Cardiac muscle cell (in vitro differentiated cells and primary cell): ENCODE results near the gene ACSS2. TPM values are rescaled to one million over a fixed set of nuclear protein-coding genes. Genes with fewer than 3 reads are reported as not detected.

ENCODE experiments used
- DNase-seq, 2 donors: peaks; one replicate each; pipeline versions ENCODE4 v3.0.0 to v3.0.0-alpha.2; 2010 to 2017; ENCODE audit warnings: low read depth in 1 of 2, low spot score in 1 of 2
- H3K27ac ChIP-seq: fragments of 200-600 bp; sonication (generic); 2 replicates; pipeline ENCODE4 v1.5.1; 2016
- H3K27me3 ChIP-seq: fragments of 200-600 bp; sonication (generic); 2 replicates; pipeline ENCODE4 v1.6.0; 2016; ENCODE audit warnings: control low read depth
- H3K36me3 ChIP-seq: fragments of 200-600 bp; sonication (generic); 2 replicates; pipeline ENCODE4 v1.5.1; 2016; ENCODE audit warnings: control low read depth
- H3K4me1 ChIP-seq: fragments of 200-600 bp; sonication (generic); 2 replicates; pipeline ENCODE4 v1.8.1; 2017; ENCODE audit warnings: low read depth, mild to moderate bottlenecking, mixed run types
- H3K4me3 ChIP-seq: fragments of 200-600 bp; sonication (generic); 2 replicates; pipeline ENCODE4 v1.5.1; 2016; ENCODE audit warnings: mild to moderate bottlenecking
- H3K9me3 ChIP-seq: fragments of 200-600 bp; sonication (generic); 2 replicates; pipeline ENCODE4 v1.5.1; 2017; ENCODE audit warnings: low read depth, mild to moderate bottlenecking, control low read depth
- polyA plus RNA-seq: library from polyadenylated mRNA; unstranded; fragments of >200 nt; fragmentation: Nextera tagmentation; extraction: Ambion mirVana; gene quantifications from 2 replicates; pipeline ENCODE4 v1.2.1, GENCODE V29; 2016
- total RNA-seq: library from RNA; depleted of rRNA; stranded (reverse); fragments of >200 nt; gene quantifications from 2 replicates; pipeline ENCODE4 v1.2.3, GENCODE V29; 2016
- TF ChIP-seq, protein P1 (sequence below): IDR thresholded peaks from 2 replicates; pipeline ENCODE4 v1.5.1; 2012; ENCODE audit warnings: low read depth, mild to moderate bottlenecking, low read length

The ACSS2 gene, protein sequence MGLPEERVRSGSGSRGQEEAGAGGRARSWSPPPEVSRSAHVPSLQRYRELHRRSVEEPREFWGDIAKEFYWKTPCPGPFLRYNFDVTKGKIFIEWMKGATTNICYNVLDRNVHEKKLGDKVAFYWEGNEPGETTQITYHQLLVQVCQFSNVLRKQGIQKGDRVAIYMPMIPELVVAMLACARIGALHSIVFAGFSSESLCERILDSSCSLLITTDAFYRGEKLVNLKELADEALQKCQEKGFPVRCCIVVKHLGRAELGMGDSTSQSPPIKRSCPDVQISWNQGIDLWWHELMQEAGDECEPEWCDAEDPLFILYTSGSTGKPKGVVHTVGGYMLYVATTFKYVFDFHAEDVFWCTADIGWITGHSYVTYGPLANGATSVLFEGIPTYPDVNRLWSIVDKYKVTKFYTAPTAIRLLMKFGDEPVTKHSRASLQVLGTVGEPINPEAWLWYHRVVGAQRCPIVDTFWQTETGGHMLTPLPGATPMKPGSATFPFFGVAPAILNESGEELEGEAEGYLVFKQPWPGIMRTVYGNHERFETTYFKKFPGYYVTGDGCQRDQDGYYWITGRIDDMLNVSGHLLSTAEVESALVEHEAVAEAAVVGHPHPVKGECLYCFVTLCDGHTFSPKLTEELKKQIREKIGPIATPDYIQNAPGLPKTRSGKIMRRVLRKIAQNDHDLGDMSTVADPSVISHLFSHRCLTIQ
- total RNA-seq = 79.6 and 145 TPM in 2 replicates
- 93.8 and 105 TPM in 2 replicates for polyA plus RNA-seq

DNA sequence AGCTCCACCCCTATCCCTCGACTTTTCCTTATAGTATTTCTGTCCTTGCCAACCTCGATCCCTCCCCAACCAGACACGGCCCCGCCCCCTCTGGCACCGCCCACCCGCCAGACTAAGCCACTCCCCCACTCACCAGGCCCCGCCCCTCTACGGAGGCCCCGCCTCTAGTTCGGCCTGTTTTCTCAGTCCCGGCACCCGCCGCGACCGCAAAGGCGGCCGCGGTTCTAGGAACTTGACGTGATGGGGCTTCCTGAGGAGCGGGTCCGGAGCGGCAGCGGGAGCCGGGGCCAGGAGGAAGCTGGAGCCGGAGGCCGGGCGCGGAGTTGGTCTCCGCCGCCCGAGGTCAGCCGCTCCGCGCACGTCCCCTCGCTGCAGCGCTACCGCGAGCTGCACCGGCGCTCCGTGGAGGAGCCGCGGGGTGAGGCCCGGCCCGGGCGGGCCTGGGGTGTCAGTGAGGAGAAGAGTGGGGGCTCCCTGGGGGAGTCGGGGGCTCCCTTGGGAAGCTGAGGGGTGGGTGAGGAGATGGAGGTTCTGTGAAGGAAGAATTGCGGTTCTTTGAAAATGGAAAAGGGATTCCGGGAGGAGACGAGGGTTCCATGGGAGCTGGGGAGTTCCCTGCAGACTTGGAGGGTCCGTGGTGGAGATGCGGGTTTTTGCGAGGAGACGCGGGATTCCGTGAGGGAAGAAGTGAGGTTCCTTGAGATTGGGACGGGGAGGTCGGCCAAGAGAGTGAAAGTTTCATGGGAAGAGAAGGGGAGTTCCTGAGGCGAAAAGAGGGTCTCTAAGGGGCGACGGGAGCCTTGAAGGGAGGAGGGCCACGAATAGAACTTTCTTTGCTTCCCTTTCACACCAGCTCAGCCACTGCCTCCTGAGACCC is at the start of gene ACSS2:
Gene ACSS2, plus strand, starts transcription at position 207 of the 877 bp plus-strand sequence. Its CDS starts 34 bp downstream, at position 241.
- Histone ChIP-seq H3K9me3 (no peaks in the 10 kb centered on the region), H3K4me3 (peak within 1 kb of the TSS; percentile 87), H3K27me3 (no peaks in the 10 kb centered on the region), H3K27ac (peak within 1 kb of the TSS; percentile 76), H3K36me3 (no peaks in the 10 kb centered on the region), H3K4me1 (peaks cover 3% of the 10 kb centered on the region)
- no peak for DNase-seq
- TF ChIP-seq, protein P1, sequence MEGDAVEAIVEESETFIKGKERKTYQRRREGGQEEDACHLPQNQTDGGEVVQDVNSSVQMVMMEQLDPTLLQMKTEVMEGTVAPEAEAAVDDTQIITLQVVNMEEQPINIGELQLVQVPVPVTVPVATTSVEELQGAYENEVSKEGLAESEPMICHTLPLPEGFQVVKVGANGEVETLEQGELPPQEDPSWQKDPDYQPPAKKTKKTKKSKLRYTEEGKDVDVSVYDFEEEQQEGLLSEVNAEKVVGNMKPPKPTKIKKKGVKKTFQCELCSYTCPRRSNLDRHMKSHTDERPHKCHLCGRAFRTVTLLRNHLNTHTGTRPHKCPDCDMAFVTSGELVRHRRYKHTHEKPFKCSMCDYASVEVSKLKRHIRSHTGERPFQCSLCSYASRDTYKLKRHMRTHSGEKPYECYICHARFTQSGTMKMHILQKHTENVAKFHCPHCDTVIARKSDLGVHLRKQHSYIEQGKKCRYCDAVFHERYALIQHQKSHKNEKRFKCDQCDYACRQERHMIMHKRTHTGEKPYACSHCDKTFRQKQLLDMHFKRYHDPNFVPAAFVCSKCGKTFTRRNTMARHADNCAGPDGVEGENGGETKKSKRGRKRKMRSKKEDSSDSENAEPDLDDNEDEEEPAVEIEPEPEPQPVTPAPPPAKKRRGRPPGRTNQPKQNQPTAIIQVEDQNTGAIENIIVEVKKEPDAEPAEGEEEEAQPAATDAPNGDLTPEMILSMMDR = peak; percentile 2

DNA sequence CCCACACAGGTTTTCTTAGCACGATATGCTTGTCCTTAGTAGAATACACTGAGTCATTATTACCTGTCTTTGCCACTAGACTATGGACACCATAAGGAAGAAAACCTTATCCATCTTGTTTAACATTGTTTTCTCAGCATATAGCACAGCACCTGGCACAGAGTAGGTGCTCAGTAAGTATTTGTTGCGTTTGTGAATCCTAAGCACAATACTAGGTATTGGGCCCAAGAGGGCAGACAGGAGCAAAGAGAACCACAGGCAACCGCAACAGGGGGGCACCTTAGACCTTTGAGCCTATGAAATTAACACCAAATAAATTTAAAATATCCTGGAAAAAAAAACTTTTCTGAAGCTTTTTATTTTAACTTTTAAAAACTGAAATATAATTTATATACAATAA is 47.2 kb upstream of the ACSS2 start:
- no peak for DNase-seq
- Histone ChIP-seq H3K9me3 (no peaks in the 10 kb centered on the region), H3K27ac (no peak overlapping the region), H3K36me3 (no peaks in the 10 kb centered on the region), H3K4me3 (no peak overlapping the region), H3K4me1 (peaks cover 5% of the 10 kb centered on the region), H3K27me3 (peaks cover 5% of the 10 kb centered on the region)
- TF ChIP-seq, protein P1 = no peak

DNA sequence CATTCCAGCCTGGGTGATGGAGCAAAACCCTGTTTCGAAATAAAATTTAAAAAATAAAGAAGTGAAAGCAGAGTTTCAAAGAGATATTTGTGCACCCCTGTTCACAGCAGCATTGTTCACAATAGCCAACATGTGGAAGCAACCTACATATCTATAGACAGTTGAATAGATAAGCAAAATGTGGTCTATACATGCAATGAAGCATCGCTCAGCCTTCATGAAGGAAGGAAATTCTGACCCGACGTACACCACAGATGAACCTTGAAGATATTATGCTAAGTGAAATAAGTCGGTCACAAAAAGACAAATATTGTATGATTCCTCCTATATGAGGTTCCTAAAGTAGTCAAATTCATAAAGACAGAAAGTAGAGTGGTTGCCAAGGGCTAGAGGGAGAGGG is 44.5 kb upstream of the ACSS2 start:
- no peaks in the 10 kb centered on the region for H3K36me3 ChIP-seq
- DNase-seq = no peak
- H3K9me3 ChIP-seq = no peaks in the 10 kb centered on the region
- H3K4me1 ChIP-seq = peaks cover 5% of the 10 kb centered on the region
- TF ChIP-seq, protein P1 = no peak
- no peak overlapping the region for H3K27ac ChIP-seq
- H3K4me3 ChIP-seq = no peak overlapping the region
- H3K27me3 ChIP-seq = peaks cover 5% of the 10 kb centered on the region

DNA sequence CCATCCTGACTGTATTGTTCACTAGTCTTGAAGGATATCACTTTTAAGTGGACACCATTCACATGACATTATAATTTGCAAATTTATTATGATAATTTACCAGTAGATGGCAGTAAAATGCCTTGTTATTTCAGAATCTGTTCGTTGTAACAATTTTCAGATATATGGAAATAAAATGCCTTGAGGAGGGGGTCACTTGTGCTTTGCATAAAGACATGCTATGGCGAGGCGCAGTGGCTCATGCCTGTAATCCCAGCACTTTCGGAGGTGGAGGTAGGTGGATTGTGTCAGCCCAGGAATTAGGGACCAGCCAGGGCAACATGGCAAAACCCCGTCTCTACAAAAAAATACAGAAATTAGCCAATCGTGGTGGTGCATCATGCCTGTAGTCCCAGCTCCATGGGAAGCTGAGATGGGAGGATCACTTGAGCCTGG is 41.9 kb upstream of the ACSS2 start:
- Histone ChIP-seq H3K4me1 (peaks cover 5% of the 10 kb centered on the region), H3K27ac (no peak overlapping the region), H3K27me3 (peaks cover 5% of the 10 kb centered on the region), H3K4me3 (no peak overlapping the region), H3K9me3 (no peaks in the 10 kb centered on the region), H3K36me3 (no peaks in the 10 kb centered on the region)
- peak; percentile 33 to 55 for DNase-seq
- TF ChIP-seq, protein P1 = peak; percentile 15

DNA sequence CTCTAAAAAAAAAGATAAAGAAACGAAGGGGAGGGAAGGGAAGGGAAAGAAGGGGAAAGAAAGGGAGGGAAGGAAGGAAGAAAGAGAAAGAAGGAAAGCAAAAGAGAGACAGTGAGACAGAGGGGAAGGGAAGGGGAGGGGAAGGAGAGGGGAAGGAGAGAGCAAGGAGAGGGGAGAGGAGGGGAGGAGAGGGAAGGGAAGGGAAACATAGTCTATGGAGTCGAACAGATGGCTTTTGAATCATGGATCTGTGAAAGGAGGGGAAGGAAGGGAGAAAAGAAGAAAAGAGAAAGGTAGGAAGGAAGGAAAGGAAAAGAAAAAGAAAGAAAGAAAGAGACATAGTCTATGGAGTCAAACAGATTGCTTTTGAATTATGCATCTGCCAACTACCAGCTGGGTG is 34.3 kb upstream of the ACSS2 start:
- no peak for DNase-seq
- TF ChIP-seq, protein P1 = no peak
- Histone ChIP-seq H3K27me3 (no peaks in the 10 kb centered on the region), H3K27ac (no peak overlapping the region), H3K4me1 (no peaks in the 10 kb centered on the region), H3K9me3 (no peaks in the 10 kb centered on the region), H3K4me3 (no peak overlapping the region), H3K36me3 (no peaks in the 10 kb centered on the region)
